ENCODE measurements around the gene EIF1.

EIF1 gene

GRCh38 chr17:41738077-41738800, 49.6 kb downstream of the EIF1 start:
- DNase-seq, result peak; percentile 46 to 85 (median 72)

DNA sequence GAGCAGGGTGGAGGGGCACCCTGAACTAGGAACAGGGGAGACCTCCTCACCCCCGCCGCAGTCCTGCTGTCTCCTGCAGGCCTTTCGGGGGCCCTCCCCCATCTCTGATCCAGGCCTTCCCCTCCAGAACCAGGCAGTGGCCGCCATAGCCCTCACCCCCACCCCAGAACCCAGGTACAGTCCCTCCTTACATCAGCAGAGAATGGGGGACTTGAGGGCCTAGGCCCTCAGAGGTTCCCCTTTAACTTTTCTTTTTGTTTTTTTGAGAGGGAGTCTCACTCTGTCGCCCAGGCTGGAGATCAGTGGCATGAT, 50.1 kb downstream of the EIF1 start:
- DNase-seq, result no peak

- DNase-seq, result no peak
Measured at GRCh38 chr17:41739661-41740352, 51.1 kb downstream of the EIF1 start.

GRCh38 chr17:41740506-41740905, 51.8 kb downstream of the EIF1 start:
- no peak for DNase-seq

DNA sequence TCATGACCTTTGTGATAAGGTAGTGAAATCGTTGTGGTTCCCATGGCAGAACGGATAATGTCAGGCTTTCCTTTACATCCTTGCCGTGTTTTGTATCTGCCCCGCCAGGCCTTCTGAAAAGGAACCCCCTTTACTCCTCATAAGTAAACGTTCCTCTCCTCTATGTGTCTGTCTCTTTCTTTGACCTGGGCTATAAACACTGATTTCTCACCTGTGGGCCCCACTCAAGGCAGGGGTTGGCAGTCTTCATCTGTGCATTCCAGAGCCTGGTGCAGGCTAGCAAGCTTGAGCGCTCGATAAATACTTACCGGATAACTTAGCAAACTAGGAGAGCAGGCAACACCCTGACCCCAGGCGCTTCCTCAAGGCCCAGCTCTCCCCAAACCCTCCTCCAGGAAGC, 53.0 kb downstream of the EIF1 start:
- no peak for DNase-seq

Data from stimulated activated naive CD4-positive, alpha-beta T cell (primary cell).